Measurements from ENCODE around the gene DHX16. TPM values are rescaled to one million over a fixed set of nuclear protein-coding genes. Genes with fewer than 3 reads are reported as not detected.

DHX16 gene
- 25.6 to 29.8 TPM (median 27.5 TPM) in 5 replicates for total RNA-seq (2022; extraction: Qiagen RNA extraction)

GRCh38 chr6:30672445-30673253, at the start of gene DHX16:
DHX16 (minus strand) TSS chr6:30673006; CDS start chr6:30672841, 165 bp downstream.

DNA sequence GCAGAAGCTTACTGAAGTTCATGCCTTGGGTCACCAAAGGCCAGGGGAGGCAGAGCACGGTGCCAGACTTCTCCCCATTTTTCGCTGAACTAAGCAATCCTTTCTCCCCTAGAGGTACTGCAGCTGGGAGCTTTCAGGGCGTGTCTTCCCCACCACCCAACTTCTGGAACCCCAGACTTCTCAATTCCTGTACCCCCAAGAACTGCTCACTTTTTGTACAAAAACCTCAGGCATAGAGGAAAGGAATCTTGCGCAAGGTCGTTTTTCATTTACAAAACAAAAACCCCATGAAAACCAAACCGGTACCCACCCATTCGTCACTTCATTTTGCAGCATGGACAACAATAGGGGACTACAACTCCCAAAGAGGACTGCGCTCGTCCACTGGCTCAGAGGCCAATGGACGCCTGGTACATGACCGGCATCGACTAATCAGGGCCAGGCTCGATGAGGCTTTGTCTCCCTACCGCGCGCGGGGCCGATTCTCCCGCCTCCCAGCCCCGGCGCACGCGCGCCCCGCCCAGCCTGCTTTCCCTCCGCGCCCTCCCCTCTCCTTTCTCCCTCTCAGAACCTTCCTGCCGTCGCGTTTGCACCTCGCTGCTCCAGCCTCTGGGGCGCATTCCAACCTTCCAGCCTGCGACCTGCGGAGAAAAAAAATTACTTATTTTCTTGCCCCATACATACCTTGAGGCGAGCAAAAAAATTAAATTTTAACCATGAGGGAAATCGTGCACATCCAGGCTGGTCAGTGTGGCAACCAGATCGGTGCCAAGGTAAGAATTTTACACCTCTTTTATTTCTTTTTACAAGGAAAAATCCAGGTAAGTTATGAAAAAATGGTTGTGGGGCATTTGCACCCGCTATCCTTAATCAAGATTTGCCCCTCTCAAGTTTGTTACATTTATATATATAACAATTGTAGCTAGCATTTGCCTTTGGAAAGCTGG, 47.3 kb upstream of the DHX16 start, which contains the start of gene TUBB:
TSS of gene TUBB (plus strand) at position 562 of the 947 bp plus-strand sequence. CDS start at position 717, 155 bp downstream.

DNA sequence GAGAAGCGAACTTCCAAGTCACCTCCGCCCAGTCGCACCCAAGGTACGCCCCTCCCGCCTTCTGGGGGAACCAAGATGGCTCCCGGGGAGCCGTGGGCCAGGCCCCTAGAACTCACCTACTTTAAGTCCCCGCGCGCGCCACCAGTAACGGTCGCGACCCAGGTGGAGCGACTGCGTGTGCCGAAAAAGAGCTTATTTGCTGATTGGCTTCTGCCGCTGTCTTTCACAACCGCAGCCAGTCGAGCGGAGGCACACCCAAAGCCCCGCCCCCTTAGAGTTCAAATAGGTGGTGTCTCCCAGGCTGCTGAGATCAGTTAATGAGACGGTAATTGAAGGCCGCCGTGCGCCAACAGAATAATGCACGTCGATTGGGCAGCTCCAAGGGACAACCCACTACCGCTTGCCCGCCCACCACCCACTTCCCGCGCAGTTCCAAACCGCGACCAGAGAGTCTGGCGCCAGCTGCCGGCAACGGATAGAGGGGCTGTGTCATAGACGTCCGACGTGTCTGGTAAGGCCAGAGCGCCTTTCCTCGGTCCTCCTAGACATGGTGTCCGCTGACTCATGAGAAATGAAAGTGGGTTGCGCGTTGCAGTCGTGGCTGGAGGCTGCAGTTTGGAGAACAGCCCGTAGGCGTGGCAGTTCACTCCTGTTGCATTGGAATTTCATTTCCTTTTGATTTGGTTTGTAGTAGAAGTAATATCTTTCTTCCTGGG, 44.5 kb upstream of the DHX16 start, which contains the start of gene MDC1:
TSS of gene MDC1 (minus strand) at position 153 of the 716 bp plus-strand sequence. CDS start 2,106 bp downstream, outside the sequence.

GRCh38 chr6:30690403-30691207, 17.8 kb upstream of the DHX16 start, which contains the start of gene NRM:
NRM (minus strand) TSS chr6:30690984; CDS start chr6:30690974, 10 bp downstream.

GRCh38 chr6:30686009-30686907, 13.5 kb upstream of the DHX16 start, which contains the start of gene PPP1R18:
PPP1R18 (minus strand) TSS chr6:30686645; CDS start chr6:30686018, 627 bp downstream.

DNA sequence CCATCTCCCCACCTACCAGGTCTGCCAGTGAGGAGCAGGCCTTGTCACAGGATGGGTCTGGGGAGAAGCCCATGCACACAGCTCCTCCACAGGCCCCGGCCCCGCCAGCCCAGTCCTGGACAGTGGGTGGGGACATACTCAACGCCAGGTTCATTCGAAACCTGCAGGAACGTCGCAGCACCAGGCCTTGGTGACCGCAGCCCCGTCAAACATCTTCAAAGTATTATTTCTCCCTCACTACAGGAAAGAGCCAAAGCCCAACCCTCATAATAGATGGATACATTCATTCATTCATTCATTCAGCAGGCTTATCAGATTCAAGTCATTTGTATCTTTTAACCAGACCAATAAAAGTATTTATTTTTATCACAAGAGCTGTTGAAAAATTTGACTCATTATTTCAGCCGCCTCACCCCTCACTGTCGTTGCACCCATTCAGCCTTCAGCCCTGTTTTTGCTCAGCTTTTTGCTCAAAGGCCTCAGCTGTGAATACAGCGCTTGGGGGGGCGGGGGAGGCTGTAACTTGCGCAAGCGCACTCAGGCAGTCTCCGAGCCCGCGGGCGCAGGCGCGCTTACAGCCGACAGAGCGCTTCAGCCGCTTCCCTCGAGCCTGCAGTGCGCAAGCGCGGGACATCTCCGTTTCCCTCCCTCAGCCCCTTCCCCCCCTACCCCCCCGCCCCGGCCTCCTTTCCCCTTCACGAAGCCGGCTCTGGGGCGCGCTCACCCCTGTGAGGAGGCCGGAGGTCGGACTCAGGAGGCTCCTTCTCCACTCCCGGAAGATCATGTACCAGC, 26.2 kb downstream of the DHX16 start, which contains the start of gene C6orf136:
TSS of gene C6orf136 (plus strand) at position 684 of the 792 bp plus-strand sequence. CDS start at position 783, 99 bp downstream.

DNA sequence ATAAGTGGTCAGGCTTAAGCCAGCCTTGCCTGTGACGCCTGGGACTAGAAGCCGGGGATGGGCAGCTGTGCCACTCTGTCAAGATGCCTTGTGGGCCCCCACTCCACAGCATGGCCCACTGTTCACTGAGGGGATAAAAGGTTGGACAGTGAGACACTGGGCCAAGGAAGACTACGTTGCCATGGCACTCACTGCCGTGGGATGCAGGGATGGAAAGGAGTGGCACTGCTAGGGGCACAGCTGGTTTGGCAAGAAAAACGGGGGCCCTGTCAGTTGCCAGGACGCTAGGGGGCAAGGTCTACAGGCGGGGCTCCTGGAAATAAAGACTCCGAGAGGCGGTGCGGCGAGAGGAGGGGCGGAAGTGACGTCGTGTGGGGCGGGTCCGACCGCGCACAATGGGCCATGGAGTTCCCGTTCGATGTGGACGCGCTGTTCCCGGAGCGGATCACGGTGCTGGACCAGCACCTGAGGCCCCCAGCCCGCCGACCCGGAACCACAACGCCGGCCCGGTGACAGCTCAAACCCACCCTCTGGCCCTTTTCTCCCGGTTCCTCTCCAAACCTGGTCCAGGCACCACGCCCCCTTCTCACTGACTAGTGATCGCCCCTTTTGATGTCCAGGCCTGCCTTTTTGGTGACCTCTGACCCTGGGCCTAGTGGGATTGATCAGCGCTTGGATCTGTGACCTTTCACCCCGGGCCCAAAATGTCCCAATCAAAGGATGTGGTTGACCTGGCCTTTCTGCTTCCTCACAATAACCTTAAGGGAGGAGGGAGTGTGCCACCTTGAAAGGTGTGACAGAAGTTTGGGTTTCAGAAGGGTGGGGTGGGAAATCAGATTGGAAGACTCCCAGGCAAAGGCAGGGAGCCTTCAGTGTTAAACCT, 46.1 kb downstream of the DHX16 start, which contains the start of gene ATAT1:
TSS of gene ATAT1 (plus strand) at position 391 of the 883 bp plus-strand sequence.

GRCh38 chr6:30617565-30618269, 55.1 kb downstream of the DHX16 start, which contains the start of gene MRPS18B:
MRPS18B (plus strand) TSS chr6:30617840; CDS start chr6:30617866, 26 bp downstream.

GRCh38 chr6:30616811-30617564, 55.8 kb downstream of the DHX16 start, which contains the start of gene PPP1R10:
PPP1R10 (minus strand) TSS chr6:30617243; CDS start chr6:30609944, 7,299 bp downstream.

Other genes with a start within 250 kb of the DHX16 start
- gene HLA-E, start 183.5 kb downstream of the DHX16 start, total RNA-seq (2022; extraction: Qiagen RNA extraction) = 56.6 to 65.3 TPM (median 57.4 TPM) in 5 replicates
- gene GNL1, start 116.5 kb downstream of the DHX16 start, total RNA-seq (2022; extraction: Qiagen RNA extraction) = 26.6 to 34.8 TPM (median 32.4 TPM) in 5 replicates
- gene PRR3, start 115.7 kb downstream of the DHX16 start, total RNA-seq (2022; extraction: Qiagen RNA extraction) = 15.2 to 17.2 TPM (median 16.4 TPM) in 5 replicates
- gene ABCF1, start 101.6 kb downstream of the DHX16 start, total RNA-seq (2022; extraction: Qiagen RNA extraction) = 45.1 to 64.6 TPM (median 49.2 TPM) in 5 replicates
- 30.0 to 47.5 TPM (median 32.7 TPM) in 5 replicates for gene PPP1R10, start 55.8 kb downstream of the DHX16 start, total RNA-seq (2022; extraction: Qiagen RNA extraction)
- gene MRPS18B, start 55.2 kb downstream of the DHX16 start, total RNA-seq (2022; extraction: Qiagen RNA extraction) = 70.3 to 111 TPM (median 75.3 TPM) in 5 replicates
- gene ATAT1, start 46.1 kb downstream of the DHX16 start, total RNA-seq (2022; extraction: Qiagen RNA extraction) = 4.8 to 6.8 TPM (median 5.9 TPM) in 5 replicates
- 12.2 to 14.6 TPM (median 13.7 TPM) in 5 replicates for gene C6orf136, start 25.9 kb downstream of the DHX16 start, total RNA-seq (2022; extraction: Qiagen RNA extraction)
- gene PPP1R18, start 13.6 kb upstream of the DHX16 start, total RNA-seq (2022; extraction: Qiagen RNA extraction) = 40.7 to 45.7 TPM (median 42.2 TPM) in 5 replicates
- 19.5 to 26.7 TPM (median 25.9 TPM) in 5 replicates for gene NRM, start 18.0 kb upstream of the DHX16 start, total RNA-seq (2022; extraction: Qiagen RNA extraction)
- 14.7 to 20.9 TPM (median 17.4 TPM) in 5 replicates for gene MDC1, start 44.3 kb upstream of the DHX16 start, total RNA-seq (2022; extraction: Qiagen RNA extraction)
- 855 to 944 TPM (median 897 TPM) in 5 replicates for gene TUBB, start 47.3 kb upstream of the DHX16 start, total RNA-seq (2022; extraction: Qiagen RNA extraction)
- gene FLOT1, start 69.7 kb upstream of the DHX16 start, total RNA-seq (2022; extraction: Qiagen RNA extraction) = 86.1 to 92.0 TPM (median 89.9 TPM) in 5 replicates
- 46.5 to 68.8 TPM (median 60.6 TPM) in 5 replicates for gene IER3, start 71.5 kb upstream of the DHX16 start, total RNA-seq (2022; extraction: Qiagen RNA extraction)
- gene DDR1, start 211.5 kb upstream of the DHX16 start, total RNA-seq (2022; extraction: Qiagen RNA extraction) = 54.3 to 66.8 TPM (median 63.6 TPM) in 5 replicates
- 17.1 to 32.8 TPM (median 18.2 TPM) in 5 replicates for gene GTF2H4, start 235.2 kb upstream of the DHX16 start, total RNA-seq (2022; extraction: Qiagen RNA extraction)
- gene VARS2, start 241.2 kb upstream of the DHX16 start, total RNA-seq (2022; extraction: Qiagen RNA extraction) = 13.5 to 16.5 TPM (median 14.8 TPM) in 5 replicates

Data from A549 treated with Hydrocortisone at 1 μM for 4 hours (cell line).